GM18508 (cell line): ENCODE data around the gene NBDY.
"Not testable (repeated sequence)": the region's sequence is repeated elsewhere in the genome, so short reads cannot be mapped to it uniquely, and the experiment has no call there.

Experiments used
- ATAC-seq: cut with Tn5 transposase; IDR thresholded peaks from one replicate; pipeline ENCODE4 v1.9.1; 2021; ENCODE audit warnings: moderate number of reproducible peaks; ENCODE audit not compliant: insufficient read depth, unreplicated experiment

NBDY gene, protein sequence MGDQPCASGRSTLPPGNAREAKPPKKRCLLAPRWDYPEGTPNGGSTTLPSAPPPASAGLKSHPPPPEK

GRCh38 chrX:56729152-56729850 is at the start of gene NBDY:
TSS of gene NBDY (plus strand) at chrX:56729243. CDS start at chrX:56729354, 111 bp downstream.
- ATAC-seq: no peak

DNA sequence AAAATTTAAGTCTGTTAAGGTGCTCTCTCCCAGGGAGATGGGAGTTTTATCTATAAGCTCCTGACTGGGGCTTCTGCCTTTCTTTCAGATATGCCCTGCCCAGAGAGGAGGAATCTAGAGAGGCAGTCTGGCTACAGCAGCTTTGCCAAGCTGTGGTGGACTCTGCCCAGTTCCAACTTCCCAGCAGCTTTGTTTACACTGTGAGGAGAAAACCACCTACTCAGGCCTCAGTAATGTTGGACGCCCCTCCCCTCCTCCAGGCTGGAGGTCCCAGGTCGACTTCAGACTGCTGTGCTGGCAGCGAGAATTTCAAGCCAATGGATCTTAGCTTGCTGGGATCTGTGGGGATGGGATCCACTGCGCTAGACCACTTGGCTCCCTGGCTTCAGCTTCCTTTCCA is 24.5 kb upstream of the NBDY start:
- not testable (repeated sequence) for ATAC-seq

DNA sequence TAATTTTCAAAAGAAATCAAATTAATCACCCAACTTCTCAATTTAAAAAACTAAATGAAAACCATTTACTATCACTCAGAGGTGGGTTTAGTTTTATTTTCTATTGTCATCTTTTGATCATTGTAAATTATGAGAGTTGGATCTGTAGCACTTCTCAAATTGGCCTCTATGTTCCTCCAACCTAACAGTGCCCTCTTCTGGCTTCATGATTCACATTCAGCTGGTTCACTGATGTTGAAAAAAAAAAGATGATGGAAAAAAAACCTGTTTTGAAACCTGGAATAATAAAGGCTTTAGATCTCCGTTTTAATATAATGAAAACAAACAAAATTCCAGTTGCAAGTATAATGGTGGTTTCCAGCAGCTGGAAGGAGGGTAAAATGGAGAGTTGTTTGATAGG is 2.4 kb upstream of the NBDY start:
- no peak for ATAC-seq

- no peak for ATAC-seq
Measured at GRCh38 chrX:56727531-56727930, 1.5 kb upstream of the NBDY start.

- ATAC-seq: peak; percentile 31
Measured at GRCh38 chrX:56728321-56728720, 722 bp upstream of the NBDY start.

DNA sequence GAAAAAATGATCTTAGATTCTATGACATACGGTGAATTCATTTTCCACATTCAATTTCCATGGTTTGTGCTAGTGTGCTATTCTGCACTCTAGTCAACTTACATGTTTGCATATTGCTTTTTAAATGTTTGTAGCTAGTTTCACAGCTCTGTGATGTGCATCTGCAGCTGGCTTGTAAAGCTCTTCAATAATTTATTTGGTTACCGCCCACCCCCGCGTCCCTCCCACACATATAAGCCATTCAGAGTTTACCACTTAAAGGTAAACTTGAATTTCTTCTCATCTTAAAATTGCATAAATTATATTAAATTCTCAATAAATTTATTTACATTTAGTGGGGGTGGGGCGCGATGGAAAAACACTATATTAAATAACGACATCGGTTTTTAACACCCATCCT is 291 bp upstream of the NBDY start:
- ATAC-seq: no peak

DNA sequence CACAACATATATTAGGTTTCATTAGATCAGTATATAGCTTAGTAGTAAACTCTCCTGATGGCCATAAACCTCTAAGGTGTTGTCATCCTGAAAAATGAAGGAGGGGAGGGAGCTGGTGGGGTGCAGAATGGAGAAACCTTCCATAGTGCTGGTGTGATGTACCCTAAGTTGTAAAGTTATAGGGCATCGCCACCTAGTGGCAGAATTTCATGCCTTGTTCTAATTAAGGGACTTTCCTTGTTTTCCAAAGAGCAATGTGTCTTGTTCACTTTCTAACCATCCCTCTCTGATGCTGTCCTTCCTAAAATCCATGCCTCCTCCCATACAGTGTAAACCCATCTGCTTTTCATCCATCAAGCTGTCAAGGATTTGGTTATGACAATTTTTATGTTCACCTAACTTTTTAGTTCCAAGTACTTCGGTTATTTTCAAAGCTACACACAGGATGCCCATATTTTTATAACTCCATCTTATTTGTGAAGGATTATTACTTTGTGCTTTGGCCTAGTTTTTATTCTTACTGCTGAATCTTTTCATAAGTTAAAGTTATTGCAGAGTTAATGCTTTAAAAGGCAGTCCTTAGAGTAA is 4.5 kb downstream of the NBDY start:
- ATAC-seq: no peak

DNA sequence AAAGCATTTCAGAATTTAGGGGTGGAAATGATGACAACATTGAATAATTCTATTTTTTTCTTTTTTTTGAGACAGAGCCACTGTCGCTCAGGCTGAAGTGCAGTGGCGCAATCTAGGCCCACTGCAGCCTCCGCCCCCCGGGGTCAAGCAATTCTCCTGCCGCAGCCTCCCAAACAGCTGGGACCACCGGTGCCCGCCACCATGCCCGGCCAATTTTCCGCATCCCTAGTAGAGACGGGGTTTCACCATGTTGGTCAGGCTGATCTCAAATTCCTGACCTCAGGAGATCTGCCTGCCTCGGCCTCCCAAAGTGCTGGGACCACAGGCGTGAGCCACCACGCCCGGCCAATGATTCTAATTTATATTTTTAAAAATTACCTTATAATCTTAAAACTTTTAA is 7.2 kb downstream of the NBDY start:
- ATAC-seq: no peak

- ATAC-seq: no peak
Measured at GRCh38 chrX:56738670-56739069, 9.6 kb downstream of the NBDY start.

DNA sequence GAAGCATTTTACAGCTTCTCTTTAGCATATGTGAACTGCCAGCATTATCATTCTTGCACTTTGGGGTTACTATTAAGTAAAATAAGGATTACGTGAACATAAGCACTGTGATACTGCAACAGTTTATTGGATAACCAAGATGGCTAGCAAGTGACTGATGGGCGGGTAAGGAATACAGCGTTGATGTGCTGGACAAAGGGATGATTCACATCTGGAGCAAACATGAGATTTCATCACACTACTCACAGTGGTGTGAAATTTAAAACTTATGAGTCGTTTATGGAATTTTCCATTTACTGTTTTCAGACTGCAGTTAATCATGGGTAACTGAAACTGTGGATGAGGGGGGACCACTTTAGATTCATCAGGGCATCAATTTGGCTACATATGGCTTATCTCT is 16.0 kb downstream of the NBDY start:
- no peak for ATAC-seq

DNA sequence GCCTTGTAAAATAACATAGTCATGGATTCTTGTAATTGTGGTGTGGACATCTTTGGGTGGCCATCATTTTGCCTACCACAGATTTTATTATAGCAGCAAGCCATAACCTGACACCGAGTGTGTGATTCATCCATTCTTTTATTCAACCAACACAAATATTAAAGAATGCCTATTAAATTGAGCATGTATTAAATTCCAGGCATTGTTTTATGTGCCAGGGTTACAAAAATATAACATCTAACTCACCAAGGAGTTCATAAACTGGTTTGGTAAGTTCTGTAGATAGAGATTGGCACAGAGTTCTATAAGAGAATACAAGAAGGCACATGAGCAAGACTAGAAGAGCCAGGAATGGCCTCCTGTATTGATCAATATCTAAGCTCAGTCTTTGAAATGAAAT is 18.0 kb downstream of the NBDY start:
- no peak for ATAC-seq

DNA sequence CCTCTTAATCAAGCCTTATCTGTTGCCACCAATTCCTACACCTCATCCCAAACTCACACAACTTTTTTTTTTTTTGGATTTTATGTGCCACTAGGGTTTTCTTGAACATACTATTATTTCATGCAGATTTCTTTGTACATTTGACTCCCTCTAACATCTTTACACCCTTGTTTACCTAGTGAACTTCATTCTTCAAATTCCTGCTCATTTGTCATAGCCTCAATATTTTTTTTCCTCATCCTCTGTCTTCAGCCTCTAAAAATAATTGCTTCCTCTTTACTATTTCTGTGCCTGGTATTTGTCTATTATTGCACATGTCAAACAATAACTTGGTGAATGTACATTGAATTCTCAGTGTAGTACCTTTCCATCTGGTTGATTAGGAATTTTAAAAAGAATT is 22.0 kb downstream of the NBDY start:
- ATAC-seq: no peak

DNA sequence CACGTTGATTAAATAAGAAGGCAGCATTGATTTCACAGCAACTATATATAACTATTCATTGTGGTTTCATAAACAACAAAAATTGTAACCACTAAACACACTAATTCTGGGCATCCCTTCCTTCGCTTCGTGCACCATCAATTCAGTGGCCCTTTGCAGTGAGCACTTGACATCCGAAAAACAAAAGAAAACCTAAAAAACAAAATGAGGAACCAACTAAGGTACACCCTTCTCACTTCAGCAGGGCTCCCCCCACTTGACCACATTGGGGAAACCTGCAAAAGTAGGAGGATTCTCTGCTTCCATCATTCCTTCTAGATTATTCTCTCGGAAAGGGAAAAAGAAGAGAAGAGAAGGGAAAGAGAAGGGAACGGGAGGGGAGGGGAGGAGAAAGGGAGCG is 28.3 kb downstream of the NBDY start:
- ATAC-seq: no peak

DNA sequence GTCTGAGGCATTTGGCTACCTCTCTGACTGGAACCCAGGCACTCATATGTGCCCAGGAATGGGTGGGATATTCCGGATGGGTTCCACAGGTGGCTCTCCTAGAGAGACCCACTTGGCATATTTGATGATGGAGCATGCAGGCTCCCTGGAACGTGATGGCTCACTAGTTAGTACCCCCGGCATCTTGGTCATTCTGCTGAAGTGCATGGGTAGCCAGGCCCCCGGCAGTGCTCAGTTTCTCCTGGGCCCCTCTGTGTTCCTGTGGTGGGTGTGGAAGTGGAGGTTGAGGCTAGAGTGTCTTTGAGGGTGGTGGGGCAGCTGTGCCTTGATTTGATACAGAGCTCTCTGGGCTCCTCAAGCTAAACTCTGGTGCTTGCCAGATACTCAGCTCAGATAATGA is 29.4 kb downstream of the NBDY start:
- no peak for ATAC-seq

- ATAC-seq: no peak
Measured at GRCh38 chrX:56759736-56760409, 30.8 kb downstream of the NBDY start.

GRCh38 chrX:56760410-56761124 is 31.5 kb downstream of the NBDY start:
- ATAC-seq: not testable (repeated sequence)

- ATAC-seq: no peak
Measured at GRCh38 chrX:56761167-56761566, 32.1 kb downstream of the NBDY start.

GRCh38 chrX:56762220-56762619 is 33.2 kb downstream of the NBDY start:
- ATAC-seq: no peak

DNA sequence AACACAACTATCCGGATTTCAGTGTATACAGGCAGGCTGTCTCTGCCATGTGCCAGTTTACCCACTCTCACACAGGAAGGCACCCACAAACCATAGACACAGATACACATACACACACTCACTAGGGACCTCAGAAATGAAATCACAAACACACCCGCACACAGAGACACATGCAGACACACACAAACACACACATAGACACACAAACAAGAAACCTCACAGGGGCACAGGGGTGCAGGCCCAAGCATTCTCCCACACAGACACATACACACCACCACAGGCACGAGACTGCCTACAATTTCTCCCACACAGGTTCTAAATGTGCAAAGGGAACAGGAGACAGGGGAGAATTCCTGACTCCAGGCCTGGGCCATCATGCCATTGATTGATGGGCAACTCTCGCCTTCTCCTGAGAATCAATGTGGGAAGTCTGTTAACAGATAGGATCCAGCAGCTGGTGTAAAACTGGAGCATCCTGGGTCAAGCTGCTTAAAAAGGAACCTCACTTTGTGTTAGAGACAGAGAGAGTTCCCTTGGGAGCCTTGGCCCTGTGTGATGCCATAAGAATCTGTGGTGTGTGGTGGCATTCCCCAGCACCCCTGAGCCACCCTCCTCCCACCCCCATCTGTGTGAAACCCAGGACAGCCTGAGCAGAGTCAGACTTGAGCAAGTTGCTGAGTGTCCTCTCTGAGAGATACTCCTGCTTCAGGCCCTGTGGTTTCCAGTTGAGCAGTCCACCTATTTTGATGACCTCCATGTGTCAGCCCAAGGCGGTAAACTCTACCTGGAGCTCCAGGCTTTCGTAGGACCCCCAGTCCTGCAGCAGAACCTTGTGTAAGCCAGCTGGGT is 33.9 kb downstream of the NBDY start:
- ATAC-seq: no peak

GRCh38 chrX:56763556-56764152 is 34.6 kb downstream of the NBDY start:
- no peak for ATAC-seq
